Measurements from ENCODE around the gene GFAP. TPM values are rescaled to one million over a fixed set of nuclear protein-coding genes. Genes with fewer than 3 reads are reported as not detected.

Gene GFAP
- total RNA-seq, 2 experiments from 2014 or later = not detected

DNA sequence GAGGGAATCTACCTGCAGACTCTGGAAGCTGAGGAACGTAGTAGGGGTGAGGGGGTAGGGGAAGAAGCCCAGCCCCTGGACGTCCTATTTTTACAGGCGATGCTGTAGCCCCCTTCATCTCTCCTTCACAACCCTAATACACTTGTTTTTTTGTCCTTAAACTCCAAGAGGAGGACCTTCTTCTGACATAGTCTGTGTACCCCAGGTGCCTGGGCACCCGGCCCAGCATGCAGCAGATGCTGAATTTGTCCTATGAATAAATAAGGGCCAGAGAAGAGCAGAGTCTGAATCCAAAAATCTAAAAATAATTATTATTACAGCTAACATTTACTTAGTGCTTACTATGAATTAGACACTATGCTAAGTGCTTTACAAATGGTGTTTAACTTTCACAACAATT, 27.2 kb upstream of the GFAP start:
- Histone ChIP-seq H3K9me3 (ENCODE audit: control insufficient read depth in 1 of 2, insufficient read depth in 1 of 2, low read length in 2 of 2) (no peaks in the 10 kb centered on the region), H3K4me1 (ENCODE audit: insufficient read depth, low read length) (peaks cover 13% of the 10 kb centered on the region), H3K27me3 (ENCODE audit: control insufficient read depth in 1 of 2, insufficient read depth in 2 of 2, low read length in 2 of 2) (peaks cover 0 to 5% of the 10 kb centered on the region in 2 experiments), H3K27ac (ENCODE audit: low read depth in 1 of 2, low read length in 2 of 2) (no peak overlapping the region), H3K36me3 (ENCODE audit: insufficient read depth, low read length) (no peaks in the 10 kb centered on the region), H3K4me3 (ENCODE audit: low read length) (no peak overlapping the region)
- H3K27me3 Mint-ChIP-seq = no peaks in the 10 kb centered on the region
- CTCF ChIA-PET = no interaction called here
- H3K36me3 Mint-ChIP-seq (ENCODE audit: low read depth) = no peaks in the 10 kb centered on the region
- DNase-seq (no peak), ATAC-seq (ENCODE audit: poor library complexity) (no peak)
- H3K4me1 Mint-ChIP-seq (ENCODE audit: low read depth) = no peaks in the 10 kb centered on the region
- peaks cover 2% of the 10 kb centered on the region for H3K9me3 Mint-ChIP-seq
- intact Hi-C loops (cut with DNase I, micrococcal nuclease) = no loop called here
- POLR2A ChIA-PET = no interaction called here
- H3K27ac Mint-ChIP-seq = no peak overlapping the region
- TF ChIP-seq, protein P1, sequence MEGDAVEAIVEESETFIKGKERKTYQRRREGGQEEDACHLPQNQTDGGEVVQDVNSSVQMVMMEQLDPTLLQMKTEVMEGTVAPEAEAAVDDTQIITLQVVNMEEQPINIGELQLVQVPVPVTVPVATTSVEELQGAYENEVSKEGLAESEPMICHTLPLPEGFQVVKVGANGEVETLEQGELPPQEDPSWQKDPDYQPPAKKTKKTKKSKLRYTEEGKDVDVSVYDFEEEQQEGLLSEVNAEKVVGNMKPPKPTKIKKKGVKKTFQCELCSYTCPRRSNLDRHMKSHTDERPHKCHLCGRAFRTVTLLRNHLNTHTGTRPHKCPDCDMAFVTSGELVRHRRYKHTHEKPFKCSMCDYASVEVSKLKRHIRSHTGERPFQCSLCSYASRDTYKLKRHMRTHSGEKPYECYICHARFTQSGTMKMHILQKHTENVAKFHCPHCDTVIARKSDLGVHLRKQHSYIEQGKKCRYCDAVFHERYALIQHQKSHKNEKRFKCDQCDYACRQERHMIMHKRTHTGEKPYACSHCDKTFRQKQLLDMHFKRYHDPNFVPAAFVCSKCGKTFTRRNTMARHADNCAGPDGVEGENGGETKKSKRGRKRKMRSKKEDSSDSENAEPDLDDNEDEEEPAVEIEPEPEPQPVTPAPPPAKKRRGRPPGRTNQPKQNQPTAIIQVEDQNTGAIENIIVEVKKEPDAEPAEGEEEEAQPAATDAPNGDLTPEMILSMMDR (IDR thresholded peaks at IDR 0.05) = no peak
- H3K4me3 Mint-ChIP-seq = no peak overlapping the region

DNA sequence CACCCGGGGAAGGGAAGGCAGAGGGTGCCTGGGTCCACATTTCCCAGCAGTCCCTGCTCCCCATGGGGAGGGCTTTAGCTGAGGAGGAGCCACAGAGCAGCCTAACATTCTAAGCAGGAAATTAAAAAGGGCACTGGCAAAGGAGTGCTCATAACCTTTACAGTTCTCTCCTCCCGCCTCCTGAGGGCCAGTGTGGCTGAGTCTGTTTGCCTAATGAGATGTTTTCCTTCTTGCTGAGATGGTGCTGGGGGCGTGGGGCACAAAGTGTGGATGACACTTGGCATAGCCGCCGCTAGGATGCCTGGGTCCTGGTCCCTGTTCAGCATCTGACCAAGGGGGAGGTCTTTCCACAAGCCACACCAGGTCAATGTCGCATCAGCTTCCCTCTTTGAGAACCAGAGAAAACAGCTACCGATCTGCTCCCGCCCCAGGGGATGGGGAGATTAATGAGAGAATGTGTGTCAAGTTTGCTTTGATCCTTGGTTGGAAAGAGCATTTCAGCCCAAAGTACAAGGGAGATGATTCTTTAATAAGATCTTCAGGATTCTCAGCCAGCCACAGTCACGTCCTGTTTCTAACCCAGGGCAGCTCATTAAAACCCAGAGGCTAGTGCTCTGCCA, 26.5 kb upstream of the GFAP start:
- Mint-ChIP-seq H3K36me3 (ENCODE audit: low read depth) (no peaks in the 10 kb centered on the region), H3K4me3 (no peak overlapping the region), H3K27me3 (no peaks in the 10 kb centered on the region), H3K9me3 (peaks cover 2% of the 10 kb centered on the region), H3K4me1 (ENCODE audit: low read depth) (no peaks in the 10 kb centered on the region), H3K27ac (no peak overlapping the region)
- ChIA-PET CTCF (interaction anchor here (0.7 kb wide), 1 partner anchor 29 kb away, joined by 3 read pairs; no protein-coding TSS in a partner anchor), POLR2A (no interaction called here)
- intact Hi-C loops (cut with DNase I, micrococcal nuclease) = no loop called here
- H3K27me3 ChIP-seq (ENCODE audit: control insufficient read depth in 1 of 2, insufficient read depth in 2 of 2, low read length in 2 of 2) = no peaks in the 10 kb centered on the region
- H3K9me3 ChIP-seq (ENCODE audit: control insufficient read depth in 1 of 2, insufficient read depth in 1 of 2, low read length in 2 of 2) = no peaks in the 10 kb centered on the region
- no peak overlapping the region for H3K27ac ChIP-seq (ENCODE audit: low read depth in 1 of 2, low read length in 2 of 2)
- no peaks in the 10 kb centered on the region for H3K36me3 ChIP-seq (ENCODE audit: insufficient read depth, low read length)
- H3K4me3 ChIP-seq (ENCODE audit: low read length) = no peak overlapping the region
- DNase-seq (peak in 1 of 14 experiments; percentile 9), ATAC-seq (ENCODE audit: poor library complexity) (no peak)
- TF ChIP-seq, protein P1 (IDR thresholded peaks at IDR 0.05) = no peak
- H3K4me1 ChIP-seq (ENCODE audit: insufficient read depth, low read length) = peaks cover 6% of the 10 kb centered on the region

DNA sequence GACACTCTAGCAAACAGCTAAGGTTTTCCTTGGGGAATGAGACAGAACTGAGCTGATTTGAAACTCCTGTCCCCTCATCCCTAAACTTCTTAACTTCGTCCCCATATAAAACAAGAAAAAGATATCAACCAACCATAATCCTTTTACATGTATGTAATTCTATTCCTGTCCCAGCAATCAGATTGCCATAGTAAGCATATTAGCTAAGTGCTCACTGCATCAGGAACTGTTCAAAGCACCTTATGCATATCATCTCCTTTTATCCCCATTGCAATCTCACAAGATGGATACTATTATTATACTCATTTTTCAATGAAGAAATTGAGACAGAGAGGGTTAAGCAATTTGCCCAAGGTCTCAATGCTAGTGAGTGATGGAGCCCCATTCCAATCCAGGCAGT, 25.5 kb upstream of the GFAP start:
- Histone ChIP-seq H3K36me3 (ENCODE audit: insufficient read depth, low read length) (no peaks in the 10 kb centered on the region), H3K4me3 (ENCODE audit: low read length) (no peak overlapping the region), H3K9me3 (ENCODE audit: control insufficient read depth in 1 of 2, insufficient read depth in 1 of 2, low read length in 2 of 2) (no peaks in the 10 kb centered on the region), H3K27ac (ENCODE audit: low read depth in 1 of 2, low read length in 2 of 2) (no peak overlapping the region), H3K4me1 (ENCODE audit: insufficient read depth, low read length) (peaks cover 3% of the 10 kb centered on the region), H3K27me3 (ENCODE audit: control insufficient read depth in 1 of 2, insufficient read depth in 2 of 2, low read length in 2 of 2) (no peaks in the 10 kb centered on the region)
- Mint-ChIP-seq H3K9me3 (peaks cover 2% of the 10 kb centered on the region), H3K27me3 (no peaks in the 10 kb centered on the region), H3K4me3 (no peak overlapping the region), H3K36me3 (ENCODE audit: low read depth) (no peaks in the 10 kb centered on the region), H3K4me1 (ENCODE audit: low read depth) (no peaks in the 10 kb centered on the region), H3K27ac (no peak overlapping the region)
- POLR2A ChIA-PET = no interaction called here
- intact Hi-C loops (cut with DNase I, micrococcal nuclease) = no loop called here
- TF ChIP-seq, protein P1 (IDR thresholded peaks at IDR 0.05) = no peak
- CTCF ChIA-PET = no interaction called here
- DNase-seq = no peak
- no peak for ATAC-seq (ENCODE audit: poor library complexity)

Measured in CD4-positive, alpha-beta T cell (primary cell).